ENCODE measurements around the gene RAB4A.

GRCh38 chr1:229326601-229327000 is 55.7 kb downstream of the RAB4A start:
- TF ChIP-seq WT1 (tag by site-specific recombination; IDR thresholded peaks at IDR 0.05): no peak
- TF ChIP-seq CTCF (tag by site-specific recombination; IDR thresholded peaks at IDR 0.05): no peak
- TF ChIP-seq PBX3 (CRISPR knock-in tag; IDR thresholded peaks at IDR 0.05): no peak
- no peak for TF ChIP-seq ZBTB21 (tag by site-specific recombination; IDR thresholded peaks at IDR 0.05)
- TF ChIP-seq ZBTB26 (tag by site-specific recombination; optimal IDR thresholded peaks at IDR 0.05): no peak

Data from HEK293 (cell line).